Muscle of leg (tissue), 16 donors: Measurements from ENCODE around the gene RNF39. TPM values are rescaled to one million over a fixed set of nuclear protein-coding genes. Genes with fewer than 3 reads are reported as not detected.
"Not testable (repeated sequence)": the region's sequence is repeated elsewhere in the genome, so short reads cannot be mapped to it uniquely, and the experiment has no call there.

Experiments used
- DNase-seq: peaks from one replicate; pipeline ENCODE4 v3.0.0; 2013
- H3K27ac ChIP-seq: one replicate; pipeline ENCODE4 v1.5.1; 2013; ENCODE audit warnings: mild to moderate bottlenecking, low read length, control low read depth
- H3K27me3 ChIP-seq: one replicate; pipeline ENCODE4 v1.6.1; 2013; ENCODE audit warnings: low read length; ENCODE audit not compliant: control insufficient read depth, insufficient read depth
- H3K36me3 ChIP-seq: one replicate; pipeline ENCODE4 v1.6.1; 2013; ENCODE audit warnings: low read length; ENCODE audit not compliant: control insufficient read depth, insufficient read depth
- H3K4me1 ChIP-seq: one replicate; pipeline ENCODE4 v1.6.1; 2013; ENCODE audit warnings: low read length; ENCODE audit not compliant: control insufficient read depth, insufficient read depth
- H3K4me3 ChIP-seq: one replicate; pipeline ENCODE4 v1.5.1; 2013; ENCODE audit warnings: low read length, control low read depth
- H3K9me3 ChIP-seq: replicated peaks from 2 replicates; pipeline ENCODE4 v1.6.1; 2013; ENCODE audit warnings: low read depth, low read length; ENCODE audit not compliant: control insufficient read depth
- WGBS: methylation state at CpG from one replicate; pipeline ENCODE4 v1.1.5; 2013; ENCODE audit warnings: missing lambda C conversion rate; ENCODE audit not compliant: insufficient coverage; 5-methylcytosine and 5-hydroxymethylcytosine counted together
- long read RNA-seq, 11 donors: transcript quantifications; one replicate each; lab custom pipeline, GENCODE V29; 2026
- polyA plus RNA-seq, 8 donors: library from polyadenylated mRNA; unstranded; fragments of 120-200 nt; gene quantifications; one replicate each; pipeline versions ENCODE4 v1.2.1 to v1.2.3, GENCODE V29; 2013; ENCODE audit warnings: inconsistent platforms in 1 of 8, low replicate concordance in 1 of 8; ENCODE audit not compliant: insufficient read length in 8 of 8, insufficient read depth in 1 of 8
- total RNA-seq: library from RNA; stranded (reverse); fragments of 120-200 nt; gene quantifications from one replicate; pipeline ENCODE4 v1.2.4, GENCODE V29; 2013

The RNF39 gene, protein sequence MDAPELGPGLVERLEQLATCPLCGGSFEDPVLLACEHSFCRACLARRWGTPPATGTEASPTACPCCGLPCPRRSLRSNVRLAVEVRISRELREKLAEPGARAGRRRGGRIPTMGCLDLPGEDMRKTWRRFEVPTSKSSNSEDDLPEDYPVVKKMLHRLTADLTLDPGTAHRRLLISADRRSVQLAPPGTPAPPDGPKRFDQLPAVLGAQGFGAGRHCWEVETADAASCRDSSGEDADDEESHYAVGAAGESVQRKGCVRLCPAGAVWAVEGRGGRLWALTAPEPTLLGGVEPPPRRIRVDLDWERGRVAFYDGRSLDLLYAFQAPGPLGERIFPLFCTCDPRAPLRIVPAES
- total RNA-seq (not detected), polyA plus RNA-seq (1 to 10 TPM in 1 of 8 donors, under 1 TPM in 7; 0.46 to 1.1 (median 0.67) TPM)
- long read RNA-seq, donor 1, partial matches to known transcripts, result 0 of 11 reads
- long read RNA-seq, donor 1, other reads (novel, unspliced or antisense), result 11 of 11 reads
- long read RNA-seq, donor 2, result 0 reads
- long read RNA-seq, donor 3, result 0 reads
- long read RNA-seq, donor 4, result 0 reads
- long read RNA-seq, donor 5, result 0 reads
- long read RNA-seq, donor 6, partial matches to known transcripts, result 5 of 43 reads
- long read RNA-seq, donor 6, other reads (novel, unspliced or antisense), result 38 of 43 reads
- long read RNA-seq, donor 7, result 0 reads
- long read RNA-seq, donor 8, result 0 reads
- long read RNA-seq, donor 9, result 0 reads
- long read RNA-seq, donor 10, result 0 reads
- long read RNA-seq, donor 11, result 0 reads

DNA sequence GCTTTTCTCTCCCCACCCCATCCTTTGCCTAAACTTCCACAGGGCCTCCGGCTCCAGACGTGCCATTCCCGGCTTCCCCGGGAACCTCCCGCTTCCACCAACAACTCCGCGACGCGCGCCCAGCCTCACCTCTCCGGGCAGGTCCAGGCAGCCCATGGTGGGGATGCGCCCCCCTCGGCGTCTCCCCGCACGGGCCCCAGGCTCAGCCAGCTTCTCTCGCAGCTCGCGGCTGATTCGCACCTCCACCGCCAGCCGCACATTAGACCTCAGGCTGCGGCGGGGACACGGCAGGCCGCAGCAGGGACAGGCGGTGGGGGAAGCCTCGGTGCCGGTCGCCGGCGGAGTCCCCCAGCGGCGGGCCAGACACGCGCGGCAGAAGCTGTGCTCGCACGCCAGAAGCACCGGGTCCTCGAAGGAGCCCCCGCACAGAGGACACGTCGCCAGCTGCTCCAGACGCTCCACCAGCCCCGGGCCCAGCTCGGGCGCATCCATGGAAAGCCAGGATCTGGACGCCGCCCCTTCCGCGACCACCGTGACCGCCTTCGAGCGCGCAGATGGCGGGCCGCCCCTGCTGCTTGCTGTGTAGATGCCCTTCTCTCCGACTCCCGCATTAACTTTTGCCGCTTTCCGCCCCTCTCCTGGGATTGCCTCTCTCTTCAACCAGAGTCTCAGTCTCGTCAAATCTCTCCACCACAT lies at the start of gene RNF39:
TSS of gene RNF39 (minus strand) at position 676 of the 696 bp plus-strand sequence. CDS start at position 492, 184 bp downstream.
- DNase-seq, result no peak
- WGBS, result under 1% methylated on average over 60 of the region's 64 CpGs
- Histone ChIP-seq H3K4me1 (peaks cover 27% of the 10 kb centered on the region), H3K27me3 (peaks cover 87% of the 10 kb centered on the region), H3K36me3 (peaks cover 2% of the 10 kb centered on the region), H3K9me3 (no peaks in the 10 kb centered on the region), H3K4me3 (no peak within 1 kb of the TSS), H3K27ac (no peak within 1 kb of the TSS)

DNA sequence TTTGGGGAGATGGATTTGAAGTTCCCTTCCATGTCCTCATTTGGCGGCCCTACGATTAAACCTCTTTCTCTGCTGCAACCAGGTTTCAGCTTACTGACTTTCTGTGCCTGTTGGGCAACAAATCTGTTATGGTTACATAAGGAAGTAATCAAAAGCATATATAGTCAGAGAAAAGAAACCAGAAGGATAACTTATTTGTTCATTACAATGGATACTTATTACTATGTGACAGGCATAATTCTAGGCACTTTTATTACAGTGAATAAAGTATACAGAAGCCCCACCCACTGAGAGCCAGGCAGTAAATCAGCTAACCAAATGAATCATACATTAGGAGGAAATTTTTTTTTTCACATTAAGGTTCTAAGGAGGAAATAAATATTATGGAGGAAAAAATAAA lies 46.9 kb upstream of the RNF39 start:
- no peaks in the 10 kb centered on the region for H3K36me3 ChIP-seq
- WGBS, result no CpG with 5 or more reads among the region's 2 CpGs
- DNase-seq, result no peak
- H3K4me1 ChIP-seq, result no peaks in the 10 kb centered on the region
- H3K27ac ChIP-seq, result no peak overlapping the region
- no peak overlapping the region for H3K4me3 ChIP-seq
- H3K27me3 ChIP-seq, result peaks cover 32% of the 10 kb centered on the region
- H3K9me3 ChIP-seq, result no peaks in the 10 kb centered on the region

DNA sequence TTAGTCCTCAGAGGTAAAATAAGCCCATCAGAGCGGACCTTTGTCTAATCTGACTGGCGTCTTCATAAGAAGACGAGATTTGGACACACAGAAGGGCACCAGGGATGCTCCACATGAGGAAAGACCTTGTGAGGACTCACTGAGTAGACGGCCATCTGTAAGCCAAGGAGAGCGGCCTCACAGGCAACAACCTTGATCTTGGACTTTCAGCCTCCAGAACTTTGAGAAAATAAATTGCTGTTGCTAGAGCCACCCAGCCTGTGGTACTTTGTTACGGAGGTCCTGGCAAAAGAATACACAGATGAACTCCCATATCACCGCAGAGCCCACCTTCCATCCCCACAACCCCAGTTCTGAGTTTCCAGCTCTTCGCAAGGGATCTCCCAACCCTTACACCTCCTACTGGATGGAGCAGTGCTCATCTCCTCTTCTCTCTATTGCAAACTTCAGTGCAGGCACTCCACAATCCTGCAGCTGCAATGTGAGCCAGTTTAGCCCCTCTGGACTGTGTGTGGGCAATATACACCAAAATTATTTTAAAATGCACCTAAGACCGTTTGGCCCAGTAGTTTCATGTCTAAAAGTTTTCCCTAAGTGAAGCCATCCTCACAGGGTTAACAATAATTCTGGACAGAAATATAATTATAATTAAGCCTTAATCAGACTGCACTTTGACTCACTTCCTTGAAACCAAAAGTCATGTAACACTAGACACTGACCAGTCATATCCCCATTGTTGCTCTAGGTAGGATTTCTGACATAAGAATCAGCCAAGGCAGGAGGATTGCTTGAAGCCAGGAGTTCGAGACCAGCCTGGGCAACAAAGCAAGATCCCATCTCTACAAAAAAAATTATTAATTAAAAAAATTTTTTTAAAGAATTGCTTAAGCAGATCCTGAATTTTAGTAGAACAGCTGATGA lies 46.1 kb upstream of the RNF39 start:
- Histone ChIP-seq H3K36me3 (no peaks in the 10 kb centered on the region), H3K4me1 (no peaks in the 10 kb centered on the region), H3K27ac (no peak overlapping the region), H3K9me3 (no peaks in the 10 kb centered on the region), H3K27me3 (peaks cover 24% of the 10 kb centered on the region), H3K4me3 (no peak overlapping the region)
- no peak for DNase-seq
- 89% methylated on average over 7 of the region's 10 CpGs for WGBS

DNA sequence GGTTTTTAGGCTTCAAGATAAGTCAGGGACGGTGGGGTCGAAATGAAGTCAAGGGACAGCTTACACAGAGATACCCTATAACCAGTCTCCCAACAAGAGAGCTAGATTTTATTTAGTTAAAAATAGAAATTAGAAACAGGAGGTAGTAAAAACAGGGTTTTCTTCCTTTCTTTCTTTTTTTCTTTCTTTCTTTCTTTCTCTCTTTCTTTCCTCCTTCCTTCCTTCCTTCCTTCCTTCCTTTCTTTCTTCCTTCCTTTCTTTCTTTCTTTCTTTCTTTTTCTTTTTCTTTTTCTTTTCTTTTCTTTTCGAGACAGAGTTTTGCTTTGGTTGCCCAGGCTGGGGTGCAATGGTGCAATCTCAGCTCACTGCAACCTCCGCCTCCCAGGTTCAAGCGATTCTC lies 43.1 kb upstream of the RNF39 start:
- not testable (repeated sequence) for H3K27ac ChIP-seq, H3K4me1 ChIP-seq, H3K9me3 ChIP-seq, H3K4me3 ChIP-seq, H3K36me3 ChIP-seq, DNase-seq
- WGBS, result 73% methylated on average over 2 of the region's 5 CpGs
- peaks cover 21% of the 10 kb centered on the region for H3K27me3 ChIP-seq

DNA sequence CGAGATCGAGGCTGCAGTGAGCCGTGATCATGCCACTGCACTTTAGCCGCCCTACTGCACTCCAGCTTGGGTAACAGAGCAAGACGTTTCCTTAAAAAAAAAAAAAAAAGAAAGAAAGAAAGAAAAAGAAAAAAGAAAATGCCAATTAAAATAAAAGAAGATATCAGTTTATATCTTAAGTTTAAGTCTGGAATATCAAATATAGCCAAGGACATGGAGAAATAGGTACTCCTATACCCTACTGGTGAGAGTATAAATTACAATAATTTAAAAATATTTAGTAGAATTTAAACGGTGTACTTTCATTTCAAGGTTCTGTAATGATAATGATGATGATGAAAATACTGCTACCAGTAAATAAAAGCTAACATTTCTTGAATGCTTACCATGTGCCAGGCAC lies 41.2 kb upstream of the RNF39 start:
- H3K4me3 ChIP-seq, result no peak overlapping the region
- DNase-seq, result no peak
- no peaks in the 10 kb centered on the region for H3K9me3 ChIP-seq
- H3K36me3 ChIP-seq, result no peaks in the 10 kb centered on the region
- no CpG with 5 or more reads among the region's 6 CpGs for WGBS
- H3K27me3 ChIP-seq, result peaks cover 34% of the 10 kb centered on the region
- no peaks in the 10 kb centered on the region for H3K4me1 ChIP-seq
- H3K27ac ChIP-seq, result no peak overlapping the region

- no CpG with 5 or more reads among the region's 1 CpG for WGBS
- Histone ChIP-seq H3K36me3 (no peaks in the 10 kb centered on the region), H3K4me1 (no peaks in the 10 kb centered on the region), H3K27me3 (peaks cover 50% of the 10 kb centered on the region), H3K27ac (no peak overlapping the region), H3K9me3 (no peaks in the 10 kb centered on the region), H3K4me3 (no peak overlapping the region)
- no peak for DNase-seq
Observed at GRCh38 chr6:30113841-30114240, 38.3 kb upstream of the RNF39 start.

DNA sequence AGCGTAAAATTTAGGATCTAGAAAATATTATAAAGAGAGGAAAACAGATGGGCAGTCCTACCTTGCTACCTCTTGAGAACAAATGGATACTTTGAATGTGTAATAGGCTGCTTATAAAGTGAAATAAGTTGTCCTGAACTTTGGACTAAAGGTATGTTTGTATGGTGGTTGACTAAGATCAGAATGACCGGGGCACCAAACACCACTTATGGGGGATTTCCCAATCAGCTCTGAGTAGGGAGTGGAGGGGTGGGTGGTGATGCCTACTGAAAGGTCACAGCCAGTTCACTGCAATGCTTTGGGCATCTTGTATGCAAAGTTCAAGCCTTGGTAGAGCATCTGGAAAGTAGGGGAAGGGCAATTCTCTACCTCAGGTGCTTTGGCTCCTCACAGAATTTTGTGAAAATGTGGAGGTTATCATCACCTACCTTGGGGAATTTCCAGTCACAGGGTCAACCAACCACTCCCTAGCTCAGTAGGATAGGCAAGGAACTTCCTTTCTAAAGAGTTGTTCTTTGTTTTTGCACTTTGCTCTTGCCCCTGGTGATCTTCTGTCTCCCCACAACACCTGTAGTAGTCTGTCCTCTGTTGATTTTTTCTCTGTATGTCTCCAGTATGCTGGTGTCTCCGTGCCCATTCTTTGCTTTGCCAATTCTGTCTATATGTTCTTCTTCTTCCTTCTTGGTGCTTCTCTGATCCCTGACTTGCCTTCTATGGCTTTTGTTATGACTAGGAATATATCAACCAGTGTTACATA lies 37.6 kb upstream of the RNF39 start, which contains the start of gene TRIM31:
TSS of gene TRIM31 (minus strand) at position 88 of the 757 bp plus-strand sequence. CDS start 285 bp downstream, outside the sequence.
- Histone ChIP-seq H3K27ac (no peak within 1 kb of the TSS), H3K27me3 (peaks cover 54% of the 10 kb centered on the region), H3K36me3 (no peaks in the 10 kb centered on the region), H3K4me3 (no peak within 1 kb of the TSS), H3K9me3 (no peaks in the 10 kb centered on the region), H3K4me1 (no peaks in the 10 kb centered on the region)
- no peak for DNase-seq
- WGBS, result 60% methylated on average over 2 of the region's 3 CpGs

- 71% methylated on average over 9 of the region's 10 CpGs for WGBS
- Histone ChIP-seq H3K27ac (no peak overlapping the region), H3K36me3 (no peaks in the 10 kb centered on the region), H3K27me3 (peaks cover 58% of the 10 kb centered on the region), H3K4me3 (no peak overlapping the region), H3K9me3 (no peaks in the 10 kb centered on the region), H3K4me1 (no peaks in the 10 kb centered on the region)
- no peak for DNase-seq
Observed at GRCh38 chr6:30112402-30112994, 36.9 kb upstream of the RNF39 start.
